Endometrium (tissue), 2 donors: ENCODE results near the gene THAP12.

ENCODE experiments used
- FAIRE-seq: peaks from 2 replicates; lab custom pipeline; 2012; peaks lifted over from hg19 to GRCh38; lab: Jason Lieb, UNC
- donor health status: control.
- donor health status: control.

The THAP12 gene

GRCh38 chr11:76376746-76377558 is 4.0 kb downstream of the THAP12 start:
- FAIRE-seq: no peak

GRCh38 chr11:76371170-76371569 is 9.8 kb downstream of the THAP12 start:
- FAIRE-seq: no peak

GRCh38 chr11:76369406-76369805 is 11.5 kb downstream of the THAP12 start:
- FAIRE-seq: no peak

DNA sequence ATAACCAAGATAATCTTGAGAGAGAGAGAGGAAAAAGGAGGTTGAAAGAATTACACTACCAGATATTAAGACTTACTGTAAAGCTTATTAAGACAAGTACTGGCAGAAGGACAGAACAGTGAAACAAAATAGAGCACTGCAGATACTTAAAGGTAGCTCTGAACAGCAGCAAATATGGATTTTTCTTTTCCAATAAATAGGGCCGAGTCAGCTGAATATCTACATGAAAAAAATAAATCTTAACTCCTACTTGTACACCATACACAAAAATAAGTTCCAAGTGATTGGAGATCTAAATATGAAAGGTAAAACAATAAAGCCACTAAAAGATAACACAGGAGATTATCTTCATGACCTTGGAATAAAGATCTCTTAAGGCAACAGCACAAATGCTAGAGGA is 12.4 kb downstream of the THAP12 start:
- no peak for FAIRE-seq

DNA sequence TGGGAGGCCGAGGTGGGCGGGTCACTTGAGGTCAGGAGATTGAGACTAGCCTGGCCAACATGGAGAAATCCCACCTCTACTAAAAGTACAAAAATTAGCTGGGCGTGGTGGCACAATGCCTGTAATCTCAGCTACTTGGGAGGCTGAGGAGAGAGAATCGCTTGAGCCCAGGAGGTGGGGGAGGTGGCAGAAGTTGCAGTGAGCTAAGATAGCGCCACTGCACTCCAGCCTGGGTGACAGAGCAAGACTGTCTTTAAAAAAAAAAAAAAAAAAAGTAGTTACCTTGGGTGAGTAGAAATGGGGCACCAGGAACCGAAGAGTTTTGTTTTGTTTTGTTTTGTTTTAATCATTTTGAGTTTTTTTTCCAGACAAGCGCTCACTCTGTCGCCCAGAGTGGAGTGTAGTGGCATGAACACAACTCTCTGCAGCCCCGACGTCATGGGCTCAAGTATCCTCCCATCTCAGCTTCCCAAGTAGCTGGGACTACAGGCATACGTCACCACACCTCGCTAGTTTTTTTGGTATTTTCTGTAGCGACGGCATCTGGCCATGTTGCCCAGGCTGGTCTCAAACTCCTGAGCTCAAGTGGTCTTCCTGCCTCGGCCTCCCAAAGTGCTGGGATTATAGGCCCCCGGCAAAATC is 15.8 kb downstream of the THAP12 start:
- no peak for FAIRE-seq

- no peak for FAIRE-seq
Observed at GRCh38 chr11:76362716-76363115, 18.2 kb downstream of the THAP12 start.

- FAIRE-seq: no peak
Observed at GRCh38 chr11:76361776-76362175, 19.2 kb downstream of the THAP12 start.

DNA sequence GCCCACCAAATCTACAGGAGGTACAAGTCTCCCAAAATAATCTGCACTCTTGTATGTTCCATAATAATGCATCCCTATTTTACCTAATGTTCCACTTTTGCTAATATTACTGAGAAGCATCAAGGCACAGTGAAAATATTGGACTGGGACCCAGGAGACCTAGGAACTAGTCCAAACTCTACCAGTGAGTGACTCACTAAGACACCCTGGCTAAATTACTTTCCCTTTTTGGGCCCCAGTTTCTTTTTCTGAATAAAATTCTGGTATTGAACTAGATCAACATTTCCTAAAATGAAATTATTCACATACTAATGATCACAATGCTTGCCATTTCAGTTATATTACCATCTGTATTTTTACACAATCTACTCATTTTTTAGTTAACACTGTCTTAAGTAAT is 19.6 kb downstream of the THAP12 start:
- FAIRE-seq: no peak

DNA sequence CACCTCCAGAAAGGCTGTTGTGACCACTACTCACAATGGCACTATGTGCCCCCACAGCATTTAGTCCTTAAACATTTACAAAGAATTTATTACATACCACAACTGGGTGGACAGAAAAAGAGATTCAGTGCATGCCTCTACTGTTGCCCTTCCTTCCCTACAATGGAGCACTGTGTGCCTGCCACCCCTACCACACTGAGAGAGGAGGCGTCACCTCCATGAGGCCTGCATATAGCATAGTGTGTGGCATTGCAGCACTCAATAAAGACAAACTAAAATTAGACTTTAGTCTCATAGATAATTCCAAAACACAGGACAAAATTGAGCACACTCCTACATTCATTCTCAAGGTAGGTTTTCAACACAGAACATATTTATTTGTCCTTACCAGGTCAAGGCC is 25.8 kb downstream of the THAP12 start:
- no peak for FAIRE-seq

GRCh38 chr11:76348348-76348747 is 32.6 kb downstream of the THAP12 start:
- no peak for FAIRE-seq

- FAIRE-seq: no peak
Observed at GRCh38 chr11:76347466-76347865, 33.5 kb downstream of the THAP12 start.

DNA sequence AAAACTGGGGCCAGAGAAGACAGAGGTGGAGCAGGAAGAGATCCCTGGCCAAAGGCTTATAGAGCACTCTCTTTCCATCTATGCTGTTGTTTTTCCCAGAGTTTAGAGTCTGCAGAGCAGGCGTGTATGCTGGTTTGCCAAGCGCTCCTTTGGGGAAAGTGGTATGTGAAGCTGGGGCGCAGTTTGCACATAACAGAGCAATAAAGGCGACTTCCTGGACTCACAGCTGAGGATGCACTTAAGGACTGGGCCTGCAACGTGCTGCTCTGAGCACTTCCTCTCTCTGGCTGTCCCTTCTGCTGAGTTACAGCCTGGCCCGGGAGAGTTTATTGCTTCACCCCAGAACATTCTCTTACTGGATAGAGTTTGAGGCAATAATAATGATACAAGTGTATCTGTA is 41.7 kb downstream of the THAP12 start:
- no peak for FAIRE-seq

GRCh38 chr11:76337923-76338322 is 43.0 kb downstream of the THAP12 start:
- FAIRE-seq: no peak

- FAIRE-seq: no peak
Observed at GRCh38 chr11:76337469-76337868, 43.5 kb downstream of the THAP12 start.

- no peak for FAIRE-seq
Observed at GRCh38 chr11:76336597-76336996, 44.3 kb downstream of the THAP12 start.

DNA sequence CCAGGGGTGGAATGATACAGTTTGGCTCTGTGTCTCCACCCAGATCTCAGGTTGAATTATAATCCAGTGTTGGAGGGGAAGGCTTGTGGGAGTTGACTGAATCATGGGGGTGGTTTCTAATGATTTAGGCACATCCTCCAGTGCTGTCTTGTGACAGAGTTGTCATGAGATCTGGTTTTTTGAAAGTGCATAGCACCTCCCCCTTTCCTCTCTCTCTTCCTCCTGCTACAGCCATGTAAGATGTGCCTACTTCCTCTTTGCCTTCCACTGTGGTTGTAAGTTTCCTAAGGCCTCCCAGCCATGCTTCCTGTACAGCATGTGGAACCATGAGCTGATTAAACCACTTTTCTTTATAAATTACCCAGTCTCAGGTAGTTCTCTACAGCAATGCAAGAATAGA is 45.1 kb downstream of the THAP12 start:
- FAIRE-seq: no peak

GRCh38 chr11:76334826-76335389 is 46.0 kb downstream of the THAP12 start:
- FAIRE-seq: no peak

GRCh38 chr11:76330651-76331050 is 50.3 kb downstream of the THAP12 start:
- FAIRE-seq: no peak

DNA sequence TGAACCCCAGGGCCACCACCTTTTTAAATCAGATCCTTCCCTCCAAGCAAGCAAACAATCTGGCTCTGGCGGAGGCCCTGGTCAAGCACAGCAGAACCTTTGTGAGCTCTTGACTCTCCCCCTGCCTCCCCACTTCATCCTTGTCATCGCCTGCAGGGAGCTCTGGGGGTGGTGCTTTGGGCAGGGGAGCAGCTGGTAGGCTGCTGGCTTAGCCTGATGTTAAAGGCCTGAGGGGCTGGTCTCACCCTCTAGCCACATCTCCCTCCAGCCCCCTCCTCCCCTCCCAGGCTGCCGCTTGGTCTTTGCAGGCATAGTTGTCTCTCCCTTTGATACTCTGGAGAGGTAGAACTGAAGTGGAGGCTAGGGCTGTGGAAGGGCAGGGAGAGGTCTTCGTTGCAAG is 50.9 kb downstream of the THAP12 start:
- FAIRE-seq: no peak

DNA sequence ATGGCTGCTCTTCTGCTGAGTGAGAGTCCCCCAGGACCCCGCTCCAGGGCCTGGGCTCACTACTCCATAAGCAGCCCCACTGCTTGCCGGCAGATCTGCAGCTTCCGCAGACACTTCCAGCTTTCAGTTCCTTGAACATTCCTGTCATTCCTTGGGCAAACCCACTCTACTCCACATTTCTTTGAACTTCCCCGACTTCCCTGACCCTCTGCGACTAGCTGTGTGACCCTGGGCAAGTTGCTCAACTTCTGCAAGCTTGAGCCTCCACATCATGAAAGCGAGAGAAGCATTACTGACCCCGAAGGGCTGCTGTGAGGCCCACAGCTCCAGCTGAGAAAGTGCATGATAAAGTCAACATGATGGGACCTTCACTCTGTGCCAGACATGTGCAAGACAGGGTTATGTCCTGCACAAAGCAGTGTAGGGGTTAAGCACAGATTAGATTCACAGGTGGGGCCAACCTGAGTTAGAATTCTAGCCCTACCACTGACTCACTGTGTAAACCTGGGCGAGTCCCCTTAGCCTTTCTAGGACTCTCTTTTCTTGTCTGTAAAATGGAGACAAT is 51.8 kb downstream of the THAP12 start:
- FAIRE-seq: no peak

- no peak for FAIRE-seq
Observed at GRCh38 chr11:76327756-76328388, 53.1 kb downstream of the THAP12 start.

DNA sequence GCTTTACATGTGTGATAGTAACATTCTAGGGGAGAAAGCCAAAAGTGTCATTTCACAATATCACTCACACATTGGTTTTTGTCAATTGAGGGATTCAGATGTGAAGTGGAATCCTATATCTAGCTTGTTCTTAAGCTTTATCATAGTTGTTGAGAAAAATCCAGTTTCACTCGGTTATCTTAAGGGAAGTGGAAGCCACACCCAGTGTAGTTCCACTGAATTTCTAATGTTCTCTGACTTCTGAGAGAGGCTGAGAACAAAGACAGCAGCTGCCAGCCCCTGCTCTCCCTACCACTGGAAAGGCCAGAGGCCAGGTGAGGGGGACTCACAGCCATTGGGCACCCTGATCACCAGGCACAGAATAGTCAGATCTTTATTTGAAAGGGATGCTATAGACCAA is 53.7 kb downstream of the THAP12 start:
- no peak for FAIRE-seq

- no peak for FAIRE-seq
Observed at GRCh38 chr11:76325185-76325584, 55.7 kb downstream of the THAP12 start.
